SK-MEL-5 (cell line): Measurements from ENCODE around the gene TBC1D20. TPM values are rescaled to one million over a fixed set of nuclear protein-coding genes. Genes with fewer than 3 reads are reported as not detected.

Source experiments
- DNase-seq: peaks from one replicate; pipeline ENCODE4 v3.0.0-alpha.2; 2016; ENCODE audit warnings: low read depth, low spot score
- in situ Hi-C: cut with HindIII; loops from 2 replicates; pipeline ENCODE4 v1.10.0; 2016; ENCODE audit warnings: low sequenced_read_pairs, high pct_unique_total_duplicates, low pct_unique_long_range_greater_than_20kb
- total RNA-seq: library from RNA; depleted of rRNA; stranded (reverse); fragments of >200 nt; shearing (Covaris generic); gene quantifications from 2 replicates; pipeline ENCODE4 v1.2.3, GENCODE V29; 2014

The TBC1D20 gene
- total RNA-seq, 1 experiment from 2014 or later, result 62.5 TPM

DNA sequence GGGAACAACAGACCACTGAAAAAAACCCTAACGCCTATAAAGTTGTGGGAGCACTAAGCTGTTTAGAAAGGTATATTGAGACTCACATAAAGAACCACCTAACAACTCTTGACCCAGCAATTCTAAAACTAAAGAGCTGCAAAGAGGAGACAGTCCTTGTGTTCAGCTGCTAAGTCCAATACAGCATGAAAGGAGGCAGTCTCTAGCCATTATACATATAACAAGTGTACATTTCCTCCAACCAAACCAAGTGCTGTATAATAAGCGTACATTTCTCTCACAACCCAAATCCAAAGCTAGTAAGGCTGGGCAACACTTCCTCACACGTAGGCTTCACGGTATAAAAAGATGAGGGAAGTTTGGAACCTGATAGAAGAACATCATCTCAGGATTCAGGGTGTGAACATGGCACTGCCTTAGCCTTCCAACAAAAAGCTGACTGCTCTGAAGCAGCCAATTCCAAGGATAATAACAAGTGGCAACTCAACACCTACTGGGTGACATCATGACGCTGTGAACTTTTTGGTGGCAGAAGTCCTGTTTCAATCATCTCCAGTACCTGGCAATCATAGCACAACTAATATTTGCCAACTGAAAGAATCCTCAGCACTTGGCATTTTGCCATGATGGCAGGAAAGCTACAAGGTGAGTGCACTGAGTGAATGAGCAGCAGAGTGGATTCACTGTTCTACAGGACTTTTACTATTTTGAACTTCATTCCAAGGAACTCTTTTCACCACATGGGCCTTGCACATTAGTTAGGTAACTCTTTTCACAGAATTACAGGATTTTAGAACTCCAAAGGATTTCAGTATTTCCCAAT is 16.6 kb downstream of the TBC1D20 start:
- no peak for DNase-seq
- in situ Hi-C loops, result no loop called here

DNA sequence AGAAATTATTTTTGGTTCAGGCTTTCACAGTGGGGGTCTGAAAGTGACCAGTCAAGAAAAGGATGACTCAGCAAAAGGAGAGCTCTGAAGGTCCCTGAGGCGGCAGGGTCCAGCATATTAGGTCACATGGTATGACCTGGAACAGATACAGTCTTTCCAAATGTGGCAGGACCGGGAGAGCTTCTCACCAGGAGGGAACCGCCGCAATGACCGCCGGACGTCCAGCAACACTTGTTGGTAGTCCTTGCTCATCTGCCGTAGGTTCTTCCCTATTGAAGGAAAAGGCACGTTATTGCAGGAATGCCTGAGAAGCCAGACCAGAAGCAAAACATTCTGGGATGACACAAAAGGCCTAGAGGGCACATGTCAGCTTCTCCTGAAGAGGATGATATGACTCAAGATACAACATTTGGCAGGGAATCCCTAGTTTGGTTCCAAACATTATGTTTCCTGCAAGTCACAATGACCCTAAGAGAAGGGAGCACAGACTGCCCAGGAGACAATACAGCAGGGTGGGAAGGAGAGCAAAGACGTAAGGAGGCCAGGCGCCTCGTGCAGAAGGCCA is 17.4 kb downstream of the TBC1D20 start:
- no peak for DNase-seq
- in situ Hi-C loops, result no loop called here

DNA sequence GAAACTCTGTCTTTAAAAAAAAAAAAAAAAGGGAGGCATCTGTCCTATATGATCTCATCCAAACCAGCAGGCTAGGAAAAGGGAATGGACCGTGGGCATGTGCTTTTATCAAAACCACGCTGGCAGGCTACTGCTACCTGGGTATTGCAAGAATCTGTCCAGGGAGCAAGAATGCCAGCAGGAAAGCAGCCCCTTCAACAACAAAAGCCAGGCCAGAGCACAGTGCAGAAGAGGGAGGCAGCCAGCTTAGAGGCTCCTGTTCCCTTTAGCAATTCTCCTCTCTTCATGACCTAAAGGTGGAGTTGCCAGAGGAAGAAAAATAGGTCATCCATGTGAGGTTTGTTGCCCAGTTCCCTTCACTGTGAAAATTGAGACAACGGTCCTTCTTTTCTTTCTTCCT is 18.2 kb downstream of the TBC1D20 start:
- DNase-seq, result no peak
- in situ Hi-C loops, result no loop called here

DNA sequence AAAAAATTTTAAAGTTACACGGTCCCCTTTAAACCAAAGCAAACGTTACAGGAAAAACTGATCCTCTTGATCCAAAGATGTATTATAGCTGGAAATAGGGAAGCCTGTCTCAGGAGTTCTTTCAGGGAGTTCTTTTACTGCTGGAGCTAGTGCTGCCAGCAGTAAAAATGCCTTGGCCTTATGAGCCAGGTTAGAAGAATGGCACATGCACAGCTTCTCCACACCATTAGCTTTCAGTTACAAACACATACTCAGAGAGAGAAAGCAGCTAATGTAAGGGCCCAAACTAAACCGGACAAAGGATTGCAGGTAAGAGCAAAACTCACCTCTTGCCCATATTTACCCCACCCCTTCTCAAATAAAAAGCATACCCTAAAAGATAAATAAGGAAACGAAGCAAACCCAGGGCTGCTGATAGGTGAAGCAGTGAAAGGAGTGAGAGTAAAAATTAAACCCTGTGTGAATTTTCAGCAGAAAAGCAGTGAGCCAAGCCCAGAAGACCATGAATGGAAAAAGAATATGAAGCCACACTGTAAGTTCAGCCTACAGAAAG is 19.0 kb downstream of the TBC1D20 start:
- in situ Hi-C loops, result no loop called here

DNA sequence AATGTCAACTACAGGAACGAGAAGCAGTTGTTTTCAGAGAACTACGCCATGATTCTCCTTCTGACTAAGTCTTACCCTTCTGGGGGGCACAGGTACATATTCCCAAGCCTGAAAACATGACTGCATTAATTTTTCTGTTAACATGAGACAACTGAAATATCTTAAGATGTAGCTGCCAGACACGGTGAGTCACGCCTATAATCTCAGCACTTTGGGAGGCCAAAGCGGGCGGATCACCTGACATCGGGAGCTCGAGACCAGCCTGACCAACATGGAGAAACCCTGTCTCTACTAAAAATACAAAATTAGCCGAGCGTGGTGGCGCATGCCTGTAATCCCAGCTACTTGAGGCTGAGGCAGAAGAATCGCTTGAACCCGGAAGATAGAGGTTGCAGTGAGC is 21.7 kb downstream of the TBC1D20 start:
- no peak for DNase-seq
- in situ Hi-C loops, result no loop called here

More for the DNA sequence above, 19.0 kb downstream of the TBC1D20 start:
- DNase-seq, result no peak

DNA sequence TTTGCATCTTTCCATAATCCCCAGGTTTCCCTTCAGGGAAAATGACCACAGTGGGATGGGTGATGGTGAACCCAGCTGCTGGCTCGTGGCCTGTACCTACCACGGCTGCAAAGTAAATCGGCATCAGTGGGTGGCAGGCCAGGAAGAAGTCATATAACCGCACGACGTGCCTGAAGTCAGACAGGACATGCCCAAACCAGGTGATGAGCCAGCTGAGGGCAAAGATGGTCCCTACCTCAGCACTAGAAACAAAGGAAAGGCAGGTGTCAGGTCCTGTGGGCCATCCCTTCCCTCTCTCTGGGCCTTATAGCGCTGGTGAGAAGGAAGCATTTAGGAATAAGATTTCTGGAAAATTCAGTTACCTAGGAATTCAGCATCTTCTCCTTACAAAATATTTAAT is 22.2 kb downstream of the TBC1D20 start:
- no peak for DNase-seq
- in situ Hi-C loops, result no loop called here

DNA sequence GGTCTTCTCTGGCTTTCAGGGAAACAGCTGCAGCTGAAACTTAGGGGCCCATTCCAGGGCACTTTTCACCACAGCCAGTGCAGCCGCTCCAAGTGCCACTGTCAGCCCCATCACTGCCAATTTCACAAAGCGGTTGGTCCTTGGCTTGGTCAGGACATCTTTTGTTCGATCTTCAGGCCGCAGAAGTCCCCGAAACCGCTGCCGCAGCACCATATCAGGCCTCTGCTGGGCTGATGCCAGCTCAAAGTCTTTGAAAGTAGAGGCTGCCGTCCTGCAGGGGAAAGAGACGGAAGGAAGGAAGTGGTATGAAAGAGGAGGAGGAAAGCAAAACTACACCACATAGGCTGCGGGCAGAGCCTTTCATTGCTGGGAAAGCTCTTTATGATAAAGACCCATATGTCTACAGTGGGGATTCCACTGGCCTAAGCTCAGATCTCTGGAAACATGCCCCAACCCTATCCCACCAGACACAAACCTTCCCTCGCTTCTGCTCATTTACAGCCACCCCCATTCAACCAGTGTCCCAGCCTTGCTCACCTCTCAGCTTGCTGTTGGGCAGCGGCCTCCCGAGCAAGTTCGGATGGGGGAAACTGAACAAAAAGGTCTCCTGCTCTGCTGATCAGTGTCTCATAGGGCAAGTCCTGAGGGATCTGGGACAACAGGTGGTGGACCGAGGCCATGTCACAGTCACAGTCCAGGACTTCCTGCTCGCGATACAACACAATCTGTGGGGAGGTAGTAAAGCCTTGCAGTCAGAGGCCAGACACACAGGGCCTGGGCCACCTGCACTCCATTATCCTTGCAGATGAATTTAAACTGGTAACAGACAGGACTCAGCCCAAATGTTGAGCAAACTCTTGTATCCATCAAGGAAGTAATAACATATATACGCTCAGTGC is 23.5 kb downstream of the TBC1D20 start:
- DNase-seq, result no peak
- in situ Hi-C loops, result no loop called here

DNA sequence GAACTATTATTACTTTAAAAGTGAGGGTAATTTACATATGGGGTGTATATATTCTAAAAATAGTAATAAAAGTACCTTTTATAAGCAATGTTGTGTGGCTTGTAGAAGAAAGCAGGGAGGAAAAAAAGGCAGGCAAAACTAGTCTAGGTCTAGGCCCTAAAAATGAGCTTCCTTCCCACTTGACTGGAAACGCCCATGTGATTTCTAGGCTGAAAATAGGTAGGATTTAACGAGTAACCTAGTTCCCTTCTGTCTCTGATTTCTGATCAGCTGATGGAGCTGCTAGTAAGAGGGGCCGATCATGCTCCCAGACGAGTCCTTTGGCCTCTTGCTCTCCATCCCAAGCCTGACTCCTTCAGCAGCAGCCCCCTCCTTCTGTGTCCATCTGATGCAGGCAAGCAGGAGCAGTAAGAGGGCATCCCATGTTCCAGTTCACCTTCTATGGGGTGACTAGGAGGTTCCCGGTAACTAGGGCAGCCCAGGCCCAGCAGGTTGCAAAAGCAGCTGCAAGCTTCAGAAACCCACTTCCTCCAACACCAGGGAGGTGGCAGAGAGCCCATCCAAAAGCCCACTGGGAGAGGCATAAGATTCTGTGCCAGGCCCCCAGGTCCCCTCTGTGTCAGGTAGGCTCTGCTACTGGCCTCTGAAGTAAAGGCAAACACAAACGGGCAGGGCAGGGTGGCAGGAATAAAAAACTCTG is 24.4 kb downstream of the TBC1D20 start:
- no peak for DNase-seq
- in situ Hi-C loops, result no loop called here

DNA sequence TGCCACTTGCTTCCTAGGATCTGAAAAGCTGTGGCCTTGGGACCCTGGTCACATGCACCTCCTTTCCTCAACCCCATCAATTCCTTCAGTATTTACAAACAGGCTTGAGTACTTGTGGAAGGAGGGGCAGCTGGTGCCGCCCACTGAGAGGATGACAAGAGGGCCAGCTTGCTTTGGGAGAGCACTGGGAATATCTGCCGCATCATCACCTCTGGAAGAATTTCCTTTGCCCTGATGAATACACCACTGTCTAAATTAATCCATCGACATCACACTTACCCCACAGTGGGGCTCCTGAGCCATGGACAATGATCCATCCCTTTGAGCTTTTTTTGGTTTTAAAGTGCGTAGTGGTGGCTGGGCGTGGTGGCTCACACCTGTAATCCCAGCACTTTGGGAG is 25.9 kb downstream of the TBC1D20 start:
- in situ Hi-C loops, result no loop called here
- no peak for DNase-seq

DNA sequence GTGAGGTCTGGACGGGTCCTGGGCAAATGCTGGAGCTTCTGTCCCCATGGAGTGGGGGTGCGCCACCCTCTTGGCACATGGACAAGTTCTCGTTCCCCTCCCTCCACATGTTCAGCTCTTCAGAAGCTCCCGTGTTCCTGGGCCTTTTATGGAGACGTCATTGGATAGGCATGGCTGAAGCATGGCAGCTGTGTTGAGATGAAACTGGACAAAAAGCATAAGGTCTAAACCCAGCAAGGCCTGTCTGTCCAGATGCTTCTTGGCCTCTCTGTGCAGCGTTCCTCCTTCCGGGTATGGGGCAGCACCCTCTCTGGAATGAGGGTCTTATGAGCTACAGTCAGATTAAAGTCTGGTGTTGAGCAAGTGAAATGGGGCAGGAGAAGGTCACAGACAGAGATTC is 26.8 kb downstream of the TBC1D20 start:
- no peak for DNase-seq
- in situ Hi-C loops, result no loop called here

DNA sequence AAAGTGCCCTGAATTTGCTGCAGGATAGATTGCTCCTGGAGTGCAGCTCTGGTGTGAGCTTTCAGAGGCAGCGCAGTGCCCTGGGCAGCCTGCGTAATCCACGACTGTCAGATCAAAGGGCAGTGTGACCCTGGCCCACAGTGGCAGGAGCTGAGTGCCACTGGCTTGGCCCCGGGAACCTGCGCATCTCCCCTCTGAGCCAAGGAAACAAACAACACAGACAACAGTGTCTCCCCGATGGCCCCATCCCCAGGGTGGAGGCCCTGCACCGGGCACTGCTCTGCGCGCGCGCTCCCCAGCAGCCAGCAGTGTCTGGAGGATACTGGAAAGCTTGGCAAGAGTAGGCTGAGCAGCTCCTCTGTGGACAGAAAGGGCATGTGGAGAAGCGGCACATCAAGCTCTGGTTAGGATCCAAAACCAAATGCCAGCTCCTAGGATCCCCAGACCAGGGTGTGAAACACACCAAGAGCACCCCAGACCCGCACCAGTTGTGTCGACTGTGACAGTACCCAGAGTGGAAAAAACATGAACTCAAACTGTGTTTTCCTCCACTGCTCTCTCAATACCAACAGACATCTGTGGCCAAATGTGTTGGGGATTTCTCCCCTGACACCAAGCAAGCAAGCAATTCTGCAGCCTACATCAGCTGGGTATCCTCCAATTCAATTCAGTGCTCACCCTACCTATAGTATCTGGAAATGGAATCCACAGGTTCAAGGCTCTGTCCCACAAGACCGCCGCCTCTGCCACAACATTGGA is 27.5 kb downstream of the TBC1D20 start:
- in situ Hi-C loops, result no loop called here
- DNase-seq, result no peak

DNA sequence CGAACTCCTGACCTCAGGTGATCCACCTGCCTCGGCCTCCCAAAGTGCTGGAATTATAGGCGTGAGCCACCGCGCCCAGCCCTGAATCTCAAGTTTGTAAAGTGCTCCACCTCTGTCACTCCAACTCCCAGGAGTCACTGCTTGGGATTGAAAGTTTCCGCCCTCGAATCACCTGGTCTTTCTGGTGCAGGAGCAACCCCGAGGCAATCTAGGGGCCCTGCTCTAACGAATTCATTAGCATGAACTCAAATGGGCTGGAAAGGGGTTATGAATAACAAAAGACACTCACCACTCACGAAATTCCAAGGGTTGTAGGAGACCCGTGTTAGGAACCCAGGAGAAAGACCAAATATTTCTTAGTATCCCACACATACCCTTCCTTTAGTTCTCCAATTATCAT is 28.1 kb downstream of the TBC1D20 start:
- DNase-seq, result no peak
- in situ Hi-C loops, result no loop called here

DNA sequence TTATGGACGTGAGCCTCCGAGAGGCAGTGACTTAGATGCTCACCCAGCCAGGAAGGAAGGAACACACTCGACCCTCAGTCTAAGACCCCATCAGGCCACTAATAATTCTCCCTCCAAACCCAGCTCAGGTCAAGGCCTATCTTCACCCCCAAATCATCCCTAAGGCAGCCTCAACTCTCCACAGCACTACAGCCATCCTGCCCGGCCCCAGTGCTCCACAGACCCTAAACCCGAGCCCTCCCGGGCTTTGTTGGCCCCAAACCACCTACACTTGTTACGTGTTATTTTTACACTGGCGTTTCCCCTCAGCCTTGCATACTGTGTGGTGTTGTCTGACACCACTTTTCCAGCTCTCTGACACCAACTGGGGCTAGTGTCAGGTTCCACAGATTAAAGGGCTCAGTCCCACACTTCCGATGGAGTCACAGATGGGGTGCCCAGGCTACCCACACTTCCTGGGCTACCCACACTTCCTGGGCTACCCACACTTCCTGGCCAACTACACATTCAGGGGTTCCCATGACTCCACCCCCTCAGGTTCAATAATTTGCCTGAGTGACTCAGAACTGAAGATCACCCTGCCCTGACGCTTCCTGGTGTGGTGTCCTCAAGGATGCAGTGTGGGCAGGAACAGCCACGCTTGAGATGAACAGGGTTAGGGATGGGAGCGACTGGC is 28.9 kb downstream of the TBC1D20 start:
- DNase-seq, result no peak
- in situ Hi-C loops, result no loop called here

DNA sequence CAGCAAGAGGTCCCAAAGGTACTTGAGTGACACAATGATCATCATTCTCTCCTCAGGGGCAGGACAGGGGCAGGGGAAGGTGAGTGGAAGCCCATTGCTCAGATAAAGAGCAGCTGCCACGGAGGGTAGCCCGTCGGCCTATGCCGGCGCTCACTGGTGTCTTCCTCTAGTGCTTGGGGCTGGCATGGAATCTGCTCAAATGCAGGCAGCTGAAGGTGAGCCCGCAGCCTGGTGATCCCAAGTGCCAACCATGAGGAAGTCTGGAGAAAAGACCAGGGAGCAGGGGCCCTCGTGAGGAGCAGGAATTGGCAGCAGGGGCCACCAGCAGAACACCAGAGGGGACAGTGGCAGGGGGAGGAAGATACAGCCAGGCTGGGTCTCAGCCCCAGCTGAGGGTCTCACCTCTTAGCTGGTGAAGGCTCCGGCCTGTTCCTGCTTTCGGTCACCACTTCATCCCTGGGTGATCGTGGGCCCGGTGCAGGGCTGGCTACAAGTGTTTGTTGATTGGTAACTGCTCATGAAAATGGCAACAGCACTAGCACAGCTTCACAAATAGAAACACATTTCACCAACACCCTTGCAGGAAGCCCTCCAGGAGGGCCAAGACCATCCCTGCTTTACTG is 29.5 kb downstream of the TBC1D20 start:
- no peak for DNase-seq
- in situ Hi-C loops, result no loop called here

DNA sequence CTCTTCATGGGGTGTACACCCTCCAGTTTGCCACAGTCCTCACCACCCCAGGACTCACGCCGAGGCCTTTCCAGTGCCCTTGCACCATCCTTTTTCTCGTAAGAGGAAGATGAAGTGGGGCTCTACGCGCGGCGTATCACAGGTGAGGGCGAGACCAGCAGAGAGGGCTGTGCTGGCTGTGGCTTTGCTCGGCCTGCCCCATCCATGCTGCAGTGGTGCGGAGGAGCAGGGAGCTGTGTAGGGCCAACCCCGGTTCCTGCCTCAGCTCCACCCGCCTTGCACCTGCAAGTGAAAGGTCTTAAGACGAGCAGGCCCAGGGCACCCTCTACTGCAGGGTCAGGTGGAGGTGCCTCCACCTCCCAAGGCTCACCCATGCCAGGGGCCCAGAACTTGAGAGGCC is 30.1 kb downstream of the TBC1D20 start:
- no peak for DNase-seq
- in situ Hi-C loops, result no loop called here
